ENCODE results near the gene AGRN.

Gene AGRN

DNA sequence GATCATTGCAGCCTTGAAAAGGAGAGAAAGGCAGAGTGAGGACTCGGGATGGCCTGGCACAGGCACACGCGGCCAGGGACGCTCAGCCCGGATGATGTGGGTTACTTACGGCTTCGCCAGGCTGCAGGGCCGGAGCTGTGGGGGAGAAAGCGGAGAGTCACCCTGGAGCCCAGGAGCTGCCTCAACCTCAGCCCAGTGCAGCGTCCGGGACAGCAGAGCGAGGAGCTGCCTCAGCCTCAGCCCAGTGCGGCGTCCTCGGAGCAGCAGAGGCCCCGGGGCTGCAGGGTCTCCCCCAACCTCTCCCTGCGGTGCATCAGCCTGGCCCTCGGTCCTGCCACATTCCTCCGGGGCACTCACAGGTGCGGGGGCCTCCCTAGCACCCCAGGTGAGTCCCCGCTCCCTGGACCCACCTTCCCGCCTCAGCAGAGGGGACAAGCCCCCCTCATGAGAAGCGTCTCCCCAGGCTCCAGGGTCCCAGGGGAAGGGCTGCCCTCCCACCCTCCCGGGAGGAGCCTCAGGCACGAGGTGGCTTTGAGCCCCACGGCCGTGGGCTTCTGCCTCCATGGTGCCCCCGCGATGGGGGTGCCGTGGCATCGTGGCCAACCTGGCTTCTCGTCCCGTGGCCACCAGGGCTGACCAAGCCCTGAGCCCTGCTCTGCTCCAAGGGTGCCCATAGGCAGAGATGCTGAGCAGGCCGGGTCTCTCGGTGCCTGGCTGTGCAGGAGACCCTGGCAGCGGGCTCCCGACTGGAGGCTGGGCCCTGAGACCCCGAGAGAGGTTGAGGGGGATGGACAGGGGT, 64.7 kb downstream of the AGRN start:
- no peak for DNase-seq (ENCODE audit: low read depth)
- TF ChIP-seq, protein P1, sequence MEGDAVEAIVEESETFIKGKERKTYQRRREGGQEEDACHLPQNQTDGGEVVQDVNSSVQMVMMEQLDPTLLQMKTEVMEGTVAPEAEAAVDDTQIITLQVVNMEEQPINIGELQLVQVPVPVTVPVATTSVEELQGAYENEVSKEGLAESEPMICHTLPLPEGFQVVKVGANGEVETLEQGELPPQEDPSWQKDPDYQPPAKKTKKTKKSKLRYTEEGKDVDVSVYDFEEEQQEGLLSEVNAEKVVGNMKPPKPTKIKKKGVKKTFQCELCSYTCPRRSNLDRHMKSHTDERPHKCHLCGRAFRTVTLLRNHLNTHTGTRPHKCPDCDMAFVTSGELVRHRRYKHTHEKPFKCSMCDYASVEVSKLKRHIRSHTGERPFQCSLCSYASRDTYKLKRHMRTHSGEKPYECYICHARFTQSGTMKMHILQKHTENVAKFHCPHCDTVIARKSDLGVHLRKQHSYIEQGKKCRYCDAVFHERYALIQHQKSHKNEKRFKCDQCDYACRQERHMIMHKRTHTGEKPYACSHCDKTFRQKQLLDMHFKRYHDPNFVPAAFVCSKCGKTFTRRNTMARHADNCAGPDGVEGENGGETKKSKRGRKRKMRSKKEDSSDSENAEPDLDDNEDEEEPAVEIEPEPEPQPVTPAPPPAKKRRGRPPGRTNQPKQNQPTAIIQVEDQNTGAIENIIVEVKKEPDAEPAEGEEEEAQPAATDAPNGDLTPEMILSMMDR (conservative IDR thresholded peaks at IDR 0.05; ENCODE audit: low read depth, low read length) = no peak
- no peak overlapping the region for H3K4me3 ChIP-seq (ENCODE audit: low read length)

DNA sequence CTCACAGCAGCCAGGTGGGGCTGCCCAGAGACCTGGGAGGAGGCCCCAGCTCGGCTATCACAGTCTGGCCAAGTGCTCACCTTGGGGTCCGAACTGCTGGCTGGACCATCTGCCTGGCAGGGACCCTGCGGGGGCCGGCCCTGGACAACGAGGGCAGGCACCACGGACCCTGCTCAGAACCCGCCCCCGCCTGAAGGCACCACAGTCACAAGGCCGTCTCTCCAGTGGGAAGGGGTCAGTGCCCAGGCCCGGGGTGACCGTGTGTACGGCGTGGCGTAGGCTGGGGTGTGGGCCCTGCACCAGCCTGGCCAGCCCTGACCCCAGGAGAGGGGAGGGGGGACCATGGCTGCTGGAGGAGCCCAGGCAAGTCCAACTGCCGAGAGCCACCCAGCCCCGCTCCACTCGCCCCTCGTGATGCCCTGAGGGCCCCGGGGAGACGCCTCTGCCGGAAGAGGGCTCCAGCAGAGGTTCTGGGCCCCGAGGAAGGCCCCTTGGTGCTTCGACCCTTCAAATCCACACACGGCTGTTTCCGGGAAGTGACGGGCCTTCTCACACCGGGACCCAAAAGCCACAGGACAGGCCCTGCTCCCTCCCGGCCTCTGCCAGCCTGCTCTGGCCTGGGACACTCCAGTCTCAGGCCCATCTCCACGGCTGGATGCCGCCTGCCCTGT, 65.4 kb downstream of the AGRN start:
- no peak for DNase-seq (ENCODE audit: low read depth)
- H3K4me3 ChIP-seq (ENCODE audit: low read length) = no peak overlapping the region
- TF ChIP-seq, protein P1 (conservative IDR thresholded peaks at IDR 0.05; ENCODE audit: low read depth, low read length) = no peak

DNA sequence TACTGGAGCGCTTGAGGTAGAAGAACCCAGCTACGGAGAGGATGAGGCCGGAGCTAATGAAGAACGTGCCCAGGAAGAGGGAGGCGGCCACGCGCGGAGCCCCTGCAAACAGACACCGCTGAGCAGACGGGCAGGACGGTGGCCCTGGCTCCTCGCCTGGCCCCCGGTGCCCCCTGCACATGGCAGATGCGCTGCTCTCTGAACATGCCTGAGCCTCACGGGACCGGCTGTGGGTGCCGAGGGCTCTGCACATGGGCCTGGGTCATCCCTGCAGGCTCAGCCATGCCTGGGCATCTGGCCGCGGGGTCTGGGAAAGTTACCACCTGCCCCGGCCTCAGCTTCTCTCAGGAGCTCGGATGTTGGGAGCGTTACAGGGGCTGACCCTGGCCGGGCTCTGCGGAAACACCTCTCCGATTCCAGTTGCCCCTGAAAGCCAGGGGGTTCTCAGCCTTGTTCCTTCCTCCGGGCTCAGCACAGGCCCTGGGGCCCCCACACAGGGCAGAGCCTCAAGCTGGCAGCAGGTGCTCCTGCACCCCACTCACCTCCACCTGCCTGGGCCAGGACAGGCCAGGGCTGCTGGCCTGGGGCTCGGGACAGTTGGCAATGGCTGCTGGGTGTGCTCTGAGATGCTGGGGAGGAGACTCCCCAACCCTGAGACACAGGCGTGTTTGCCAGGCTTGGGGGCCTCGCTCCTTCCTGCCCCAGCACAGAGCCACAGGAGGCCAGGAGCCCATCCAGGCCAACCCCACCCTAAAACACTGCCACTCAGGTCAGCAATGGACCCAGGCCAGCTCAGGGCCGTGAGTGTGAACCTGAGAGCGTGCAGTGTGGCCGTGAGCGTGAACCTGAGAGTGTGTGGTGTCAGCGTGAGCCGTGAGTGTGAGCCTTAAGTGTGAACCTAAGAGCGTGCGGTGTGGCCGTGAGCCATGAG, 66.3 kb downstream of the AGRN start:
- TF ChIP-seq, protein P1 (conservative IDR thresholded peaks at IDR 0.05; ENCODE audit: low read depth, low read length) = no peak
- no peak overlapping the region for H3K4me3 ChIP-seq (ENCODE audit: low read length)
- DNase-seq (ENCODE audit: low read depth) = no peak

DNA sequence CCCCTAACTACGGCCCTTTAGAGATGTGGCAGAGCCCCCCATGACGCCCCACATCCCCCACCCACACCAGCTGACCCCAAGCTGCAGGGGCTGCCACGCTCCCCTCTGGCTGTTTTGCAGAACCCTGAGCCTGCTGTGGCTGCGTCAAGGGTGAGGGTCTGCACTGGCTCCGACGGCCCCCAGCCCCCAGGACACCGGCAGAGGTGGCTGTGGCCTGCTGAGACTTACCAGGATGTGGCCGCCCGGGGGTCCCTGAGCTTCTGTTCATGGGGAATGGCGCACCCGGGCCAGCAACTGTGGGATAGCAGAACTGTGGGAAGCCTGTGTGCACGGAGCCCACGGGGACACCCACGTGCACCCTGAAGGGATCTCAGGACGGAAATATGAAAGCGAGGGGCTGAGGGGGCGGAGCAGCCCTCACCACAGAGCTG, 67.0 kb downstream of the AGRN start:
- TF ChIP-seq, protein P1 (conservative IDR thresholded peaks at IDR 0.05; ENCODE audit: low read depth, low read length) = no peak
- DNase-seq (ENCODE audit: low read depth) = no peak
- no peak overlapping the region for H3K4me3 ChIP-seq (ENCODE audit: low read length)

DNA sequence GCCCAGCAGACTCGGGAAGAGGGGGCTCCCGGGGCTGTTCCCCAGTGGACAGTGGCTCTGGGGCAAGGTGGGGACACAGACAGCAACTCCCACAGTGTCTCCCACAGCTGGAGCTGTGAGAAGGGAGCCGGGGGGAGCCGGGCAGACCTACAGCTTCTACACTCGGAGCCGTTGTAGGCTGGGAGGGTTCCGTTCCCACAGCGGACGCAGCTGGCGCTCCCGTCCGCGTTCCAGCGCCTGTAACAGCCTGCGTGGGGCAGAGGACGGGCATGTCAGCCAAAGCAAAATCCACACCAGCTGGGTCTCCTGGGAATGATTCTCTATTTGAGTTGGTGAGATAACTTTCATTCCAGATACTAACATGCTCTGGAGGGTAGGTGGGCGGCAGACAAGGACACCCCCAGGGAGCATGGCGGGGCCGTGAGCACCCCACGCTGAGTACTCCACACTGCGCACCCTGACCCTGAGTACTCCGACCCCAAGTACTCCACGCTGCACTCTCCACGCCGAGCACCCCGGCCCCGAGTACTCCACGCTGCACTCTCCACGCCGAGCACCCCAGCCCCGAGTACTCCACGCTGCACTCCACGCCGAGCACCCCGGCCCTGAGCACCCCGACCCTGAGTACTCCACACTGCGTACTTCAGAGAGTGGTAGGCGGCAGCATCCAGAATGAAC, 67.6 kb downstream of the AGRN start:
- no peak for DNase-seq (ENCODE audit: low read depth)
- TF ChIP-seq, protein P1 (conservative IDR thresholded peaks at IDR 0.05; ENCODE audit: low read depth, low read length) = no peak
- H3K4me3 ChIP-seq (ENCODE audit: low read length) = no peak overlapping the region

DNA sequence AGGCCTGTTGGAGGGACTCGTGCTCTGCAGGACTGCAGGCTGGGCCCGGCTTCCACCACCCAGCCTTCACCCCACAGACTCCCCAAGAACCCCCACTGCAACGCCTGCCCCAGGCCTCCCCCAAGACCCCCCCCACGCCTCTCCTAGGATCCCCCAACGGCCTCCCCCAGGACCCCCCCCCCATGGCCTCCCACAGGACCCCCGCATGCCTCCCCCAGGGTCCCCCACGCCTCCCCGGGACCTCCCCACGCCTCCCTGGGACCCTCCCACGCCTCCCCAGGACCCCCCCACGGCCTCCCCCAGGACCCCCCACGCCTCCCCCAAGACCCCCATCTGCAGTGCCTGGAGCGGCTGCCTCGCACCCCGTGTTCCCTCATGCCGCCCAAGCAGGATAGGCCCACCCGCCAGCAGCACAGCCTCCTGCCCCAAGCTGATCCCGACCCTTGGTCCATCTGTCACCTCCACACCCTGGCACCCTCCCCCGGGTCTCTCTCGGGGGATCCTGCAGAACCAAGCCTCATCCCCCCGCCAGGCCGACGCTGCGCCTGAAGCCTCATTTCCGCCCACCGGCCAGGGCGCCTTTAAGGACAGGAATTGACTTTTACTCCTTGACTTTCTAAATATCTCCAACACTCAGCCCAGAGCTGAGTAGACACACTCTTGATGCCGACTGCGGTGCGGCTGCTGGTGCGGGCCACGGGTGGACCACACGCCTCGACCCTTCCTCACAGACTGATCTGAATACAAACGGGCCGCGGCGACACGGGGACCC, 68.3 kb downstream of the AGRN start:
- DNase-seq (ENCODE audit: low read depth) = no peak
- TF ChIP-seq, protein P1 (conservative IDR thresholded peaks at IDR 0.05; ENCODE audit: low read depth, low read length) = no peak
- no peak overlapping the region for H3K4me3 ChIP-seq (ENCODE audit: low read length)

Data from retinal pigment epithelial cell (primary cell).